Measurements from ENCODE around the gene TIPARP.
A peak's percentile ranks its signal among the peaks of the same experiment; 100 is the strongest.

DNA sequence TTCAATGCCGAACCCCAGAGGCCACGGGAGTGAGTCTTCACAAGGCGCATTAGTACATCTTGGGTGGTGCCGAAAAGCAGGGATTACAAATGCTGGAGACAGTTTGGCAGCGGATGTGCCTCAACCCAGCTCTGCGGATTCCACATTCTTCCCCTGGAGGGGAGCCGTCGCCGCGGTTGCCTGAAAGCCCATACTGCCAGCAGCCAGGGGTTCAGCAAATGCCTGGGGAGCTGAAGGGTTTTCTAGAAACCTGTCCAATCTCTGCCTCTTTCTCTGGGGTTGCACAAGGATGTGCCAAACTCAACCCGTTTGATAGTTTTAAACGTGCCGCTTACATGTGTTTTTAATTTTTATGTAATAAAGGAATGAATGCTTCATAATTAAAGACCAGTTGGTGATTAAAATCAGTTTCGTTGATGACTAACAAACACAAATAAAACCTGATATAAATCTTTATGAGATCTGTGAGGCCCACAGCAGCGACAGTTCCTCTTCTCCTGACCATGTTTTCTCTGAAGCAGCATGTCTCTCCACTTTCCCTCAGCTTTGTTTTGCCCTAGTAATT is 77.2 kb downstream of the TIPARP start:
- TF ChIP-seq, protein P1, sequence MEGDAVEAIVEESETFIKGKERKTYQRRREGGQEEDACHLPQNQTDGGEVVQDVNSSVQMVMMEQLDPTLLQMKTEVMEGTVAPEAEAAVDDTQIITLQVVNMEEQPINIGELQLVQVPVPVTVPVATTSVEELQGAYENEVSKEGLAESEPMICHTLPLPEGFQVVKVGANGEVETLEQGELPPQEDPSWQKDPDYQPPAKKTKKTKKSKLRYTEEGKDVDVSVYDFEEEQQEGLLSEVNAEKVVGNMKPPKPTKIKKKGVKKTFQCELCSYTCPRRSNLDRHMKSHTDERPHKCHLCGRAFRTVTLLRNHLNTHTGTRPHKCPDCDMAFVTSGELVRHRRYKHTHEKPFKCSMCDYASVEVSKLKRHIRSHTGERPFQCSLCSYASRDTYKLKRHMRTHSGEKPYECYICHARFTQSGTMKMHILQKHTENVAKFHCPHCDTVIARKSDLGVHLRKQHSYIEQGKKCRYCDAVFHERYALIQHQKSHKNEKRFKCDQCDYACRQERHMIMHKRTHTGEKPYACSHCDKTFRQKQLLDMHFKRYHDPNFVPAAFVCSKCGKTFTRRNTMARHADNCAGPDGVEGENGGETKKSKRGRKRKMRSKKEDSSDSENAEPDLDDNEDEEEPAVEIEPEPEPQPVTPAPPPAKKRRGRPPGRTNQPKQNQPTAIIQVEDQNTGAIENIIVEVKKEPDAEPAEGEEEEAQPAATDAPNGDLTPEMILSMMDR (conservative IDR thresholded peaks at IDR 0.05; ENCODE audit: low read depth, low read length): peak; percentile 40
- no peak for TF ChIP-seq EZH2 (IDR thresholded peaks at IDR 0.05; ENCODE audit: borderline replicate concordance, low read depth, low read length, poor library complexity, severe bottlenecking)

Data from A673 (cell line).